PC-9 (cell line): ENCODE results near the gene UNC119B. TPM values are rescaled to one million over a fixed set of nuclear protein-coding genes. Genes with fewer than 3 reads are reported as not detected.

ENCODE experiments used
- BruUV-seq: library from RNA; stranded (reverse); fragments of 400-500 nt; replicated peaks from 2 replicates; lab custom pipeline; 2021; lab: Mats Ljungman, UMichigan
- CTCF ChIA-PET: fragments of 300-600 bp; sonication (Branson Sonifier 250); formaldehyde crosslinking; loops from one replicate; lab custom pipeline; 2022; ENCODE audit warnings: antibody characterized with exemption; lab: Charles Lee
- POLR2A ChIA-PET: fragments of 300-600 bp; sonication (Branson Sonifier 250); formaldehyde crosslinking; loops from one replicate; lab custom pipeline; 2022; ENCODE audit warnings: antibody characterized with exemption; ENCODE audit not compliant: unreplicated experiment; lab: Charles Lee
- DNase-seq, 2 experiments: peaks; one replicate each; pipeline versions ENCODE4 v3.0.0 to v3.0.0-alpha.2; 2015 to 2022; ENCODE audit warnings: mixed read lengths in 1 of 2
- H2AFZ ChIP-seq: fragments of 200-600 bp; sonication (generic); 2 replicates; pipeline ENCODE4 v1.8.1; 2017; ENCODE audit warnings: antibody characterized with exemption
- H3F3A ChIP-seq: fragments of 200-600 bp; sonication (generic); 2 replicates; pipeline ENCODE4 v1.8.1; 2017; ENCODE audit warnings: antibody characterized with exemption, mild to moderate bottlenecking, low read depth; ENCODE audit not compliant: insufficient read depth
- H3K27ac ChIP-seq: fragments of 200-600 bp; sonication (generic); 2 replicates; pipeline ENCODE4 v1.6.1; 2016; ENCODE audit warnings: mixed run types
- H3K27me3 ChIP-seq: fragments of 200-600 bp; sonication (generic); 2 replicates; pipeline ENCODE4 v1.6.1; 2016; ENCODE audit warnings: low read depth, mixed run types; ENCODE audit not compliant: insufficient read depth
- H3K36me3 ChIP-seq: fragments of 200-600 bp; sonication (generic); 2 replicates; pipeline ENCODE4 v1.6.1; 2016; ENCODE audit warnings: low read depth, mixed run types
- H3K4me1 ChIP-seq: fragments of 200-600 bp; sonication (generic); replicated peaks from 2 replicates; pipeline ENCODE4 v1.6.1; 2016; ENCODE audit warnings: mixed run types; ENCODE audit not compliant: insufficient read depth
- H3K4me2 ChIP-seq: fragments of 200-600 bp; sonication (generic); 2 replicates; pipeline ENCODE4 v1.6.1; 2017; ENCODE audit warnings: mixed run types
- H3K4me3 ChIP-seq: fragments of 200-600 bp; sonication (generic); 2 replicates; pipeline ENCODE4 v1.6.1; 2016; ENCODE audit warnings: mixed run types
- H3K79me2 ChIP-seq: fragments of 200-600 bp; sonication (generic); 2 replicates; pipeline ENCODE4 v1.6.1; 2017; ENCODE audit warnings: low read depth, mixed run types
- H3K9me2 ChIP-seq: fragments of 200-600 bp; sonication (generic); 2 replicates; pipeline ENCODE4 v1.8.1; 2017; ENCODE audit warnings: mild to moderate bottlenecking; ENCODE audit not compliant: insufficient read depth
- H3K9me3 ChIP-seq: fragments of 200-600 bp; sonication (generic); 2 replicates; pipeline ENCODE4 v1.8.1; 2016; ENCODE audit warnings: low read depth; ENCODE audit not compliant: insufficient read depth
- H4K20me1 ChIP-seq: fragments of 200-600 bp; sonication (generic); 2 replicates; pipeline ENCODE4 v1.8.1; 2017; ENCODE audit not compliant: insufficient read depth
- CTCF ChIP-seq: fragments of 200-600 bp; sonication (generic); conservative IDR thresholded peaks from 2 replicates; pipeline ENCODE4 v1.6.1; 2017; ENCODE audit warnings: mixed run types, antibody characterized with exemption, mild to moderate bottlenecking, moderate library complexity
- EZH2 ChIP-seq: fragments of 200-600 bp; sonication (generic); IDR thresholded peaks from 2 replicates; pipeline ENCODE4 v1.8.0; 2017; ENCODE audit warnings: antibody characterized with exemption, low read depth
- intact Hi-C: fragments of 100-400 bp; cut with micrococcal nuclease; formaldehyde crosslinking; loops from one replicate; pipeline ENCODE4 v1.10.0; 2022; ENCODE audit not compliant: unreplicated experiment
- total RNA-seq: library from RNA; stranded (reverse); gene quantifications from 2 replicates; pipeline ENCODE4 v1.2.3, GENCODE V29; 2021

Gene UNC119B
- total RNA-seq, 1 experiment from 2014 or later: 25.9 TPM

- Histone ChIP-seq H3K9me2 (no peaks in the 10 kb centered on the region), H3K27ac (no peak overlapping the region), H3K79me2 (no peaks in the 10 kb centered on the region), H3K27me3 (no peaks in the 10 kb centered on the region), H2AFZ (no peak overlapping the region), H4K20me1 (no peaks in the 10 kb centered on the region), H3K4me1 (no peaks in the 10 kb centered on the region), H3K36me3 (no peaks in the 10 kb centered on the region), H3F3A (no peaks in the 10 kb centered on the region), H3K4me3 (no peak overlapping the region), H3K4me2 (no peak overlapping the region), H3K9me3 (no peaks in the 10 kb centered on the region)
- BruUV-seq: no TSS peak
- intact Hi-C loops: no loop called here
- DNase-seq: no peak
- no peak for TF ChIP-seq CTCF
- no peak for TF ChIP-seq EZH2
- CTCF ChIA-PET: no interaction called here
- POLR2A ChIA-PET: no interaction called here
These were observed 26.4 kb downstream of the UNC119B start for GRCh38 chr12:120736404-120737331.

GRCh38 chr12:120737557-120738251 lies 27.4 kb downstream of the UNC119B start:
- Histone ChIP-seq H3K36me3 (no peaks in the 10 kb centered on the region), H3K27ac (no peak overlapping the region), H3K79me2 (no peaks in the 10 kb centered on the region), H4K20me1 (no peaks in the 10 kb centered on the region), H3F3A (no peaks in the 10 kb centered on the region), H3K4me1 (no peaks in the 10 kb centered on the region), H3K27me3 (no peaks in the 10 kb centered on the region), H3K4me3 (no peak overlapping the region), H2AFZ (no peak overlapping the region), H3K9me2 (no peaks in the 10 kb centered on the region), H3K4me2 (no peak overlapping the region), H3K9me3 (no peaks in the 10 kb centered on the region)
- intact Hi-C loops: no loop called here
- no TSS peak for BruUV-seq
- CTCF ChIA-PET: no interaction called here
- no peak for DNase-seq
- POLR2A ChIA-PET: no interaction called here
- TF ChIP-seq CTCF (no peak), EZH2 (no peak)

GRCh38 chr12:120738252-120739030 lies 28.2 kb downstream of the UNC119B start:
- no TSS peak for BruUV-seq
- Histone ChIP-seq H3K36me3 (no peaks in the 10 kb centered on the region), H3F3A (no peaks in the 10 kb centered on the region), H4K20me1 (no peaks in the 10 kb centered on the region), H3K4me1 (no peaks in the 10 kb centered on the region), H3K27me3 (no peaks in the 10 kb centered on the region), H3K9me2 (no peaks in the 10 kb centered on the region), H3K27ac (no peak overlapping the region), H3K9me3 (no peaks in the 10 kb centered on the region), H2AFZ (no peak overlapping the region), H3K4me3 (no peak overlapping the region), H3K79me2 (no peaks in the 10 kb centered on the region), H3K4me2 (no peak overlapping the region)
- no peak for DNase-seq
- CTCF ChIA-PET: no interaction called here
- no peak for TF ChIP-seq EZH2
- no peak for TF ChIP-seq CTCF
- intact Hi-C loops: no loop called here
- POLR2A ChIA-PET: no interaction called here
